Measurements from ENCODE around the gene DLGAP1.

DNA sequence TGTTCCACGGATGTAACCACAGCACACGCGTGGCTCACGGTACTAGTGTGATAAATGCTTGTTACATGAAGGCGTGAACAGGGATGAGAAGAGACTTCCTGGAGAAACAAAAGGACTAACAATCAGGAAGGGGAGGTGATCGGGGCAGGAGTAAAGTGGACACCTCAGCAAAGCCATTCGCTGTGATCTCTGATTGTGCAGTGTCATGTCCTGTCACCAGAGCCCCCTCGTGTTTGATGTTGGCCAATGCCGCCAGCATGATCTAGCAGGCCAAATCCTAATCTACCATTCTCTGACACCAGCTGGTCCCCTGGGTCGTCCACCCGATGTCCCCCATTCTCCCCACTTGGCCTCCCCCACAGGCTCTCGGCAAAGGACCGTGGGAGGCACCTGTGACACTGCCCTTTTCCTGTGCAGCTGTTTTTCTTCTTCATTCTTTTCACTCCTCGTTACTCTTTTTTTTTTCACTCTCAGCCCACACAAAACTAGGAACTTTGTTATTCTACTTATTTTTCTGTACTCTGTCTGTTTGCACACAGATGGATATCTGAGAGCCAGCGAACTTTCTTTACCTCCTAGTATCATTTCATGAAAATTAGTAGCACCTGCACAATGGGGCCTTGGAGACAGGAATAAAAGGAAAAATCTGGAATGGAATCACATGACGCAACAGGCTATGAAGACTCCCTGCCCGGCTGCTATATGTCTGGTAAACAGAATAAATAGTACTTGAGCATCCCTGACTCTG is 858.3 kb downstream of the DLGAP1 start:
- TF ChIP-seq, protein P1, sequence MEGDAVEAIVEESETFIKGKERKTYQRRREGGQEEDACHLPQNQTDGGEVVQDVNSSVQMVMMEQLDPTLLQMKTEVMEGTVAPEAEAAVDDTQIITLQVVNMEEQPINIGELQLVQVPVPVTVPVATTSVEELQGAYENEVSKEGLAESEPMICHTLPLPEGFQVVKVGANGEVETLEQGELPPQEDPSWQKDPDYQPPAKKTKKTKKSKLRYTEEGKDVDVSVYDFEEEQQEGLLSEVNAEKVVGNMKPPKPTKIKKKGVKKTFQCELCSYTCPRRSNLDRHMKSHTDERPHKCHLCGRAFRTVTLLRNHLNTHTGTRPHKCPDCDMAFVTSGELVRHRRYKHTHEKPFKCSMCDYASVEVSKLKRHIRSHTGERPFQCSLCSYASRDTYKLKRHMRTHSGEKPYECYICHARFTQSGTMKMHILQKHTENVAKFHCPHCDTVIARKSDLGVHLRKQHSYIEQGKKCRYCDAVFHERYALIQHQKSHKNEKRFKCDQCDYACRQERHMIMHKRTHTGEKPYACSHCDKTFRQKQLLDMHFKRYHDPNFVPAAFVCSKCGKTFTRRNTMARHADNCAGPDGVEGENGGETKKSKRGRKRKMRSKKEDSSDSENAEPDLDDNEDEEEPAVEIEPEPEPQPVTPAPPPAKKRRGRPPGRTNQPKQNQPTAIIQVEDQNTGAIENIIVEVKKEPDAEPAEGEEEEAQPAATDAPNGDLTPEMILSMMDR (IDR thresholded peaks at IDR 0.05 in 8 of 11, conservative IDR thresholded peaks at IDR 0.05 in 3 of 11), result peak in 10 of 11 experiments; percentile 8 to 61 (median 43)
- TF ChIP-seq POLR2AphosphoS5 (IDR thresholded peaks at IDR 0.05) (peak; percentile 10 to 73 (median 69)), POLR2A (IDR thresholded peaks at IDR 0.05) (no peak)

All from spleen (tissue), 7 donors.